ENCODE measurements around the gene ZNF597.
"Not testable (repeated sequence)": the region's sequence is repeated elsewhere in the genome, so short reads cannot be mapped to it uniquely, and the experiment has no call there.

ZNF597 gene

GRCh38 chr16:3475604-3476375 lies 32.5 kb upstream of the ZNF597 start:
- DNase-seq (ENCODE audit: low read depth) = no peak
- H3K4me3 ChIP-seq (ENCODE audit: low read depth, low read length) = no peak overlapping the region
- no peak for TF ChIP-seq CTCF (IDR thresholded peaks at IDR 0.05; ENCODE audit: low read depth, low read length, missing control alignments)
- in situ Hi-C loops (cut with HindIII; ENCODE audit: low sequenced_read_pairs) = no loop called here

GRCh38 chr16:3474870-3475269 lies 31.6 kb upstream of the ZNF597 start:
- H3K4me3 ChIP-seq (ENCODE audit: low read depth, low read length); DNase-seq (ENCODE audit: low read depth); in situ Hi-C loops (cut with HindIII; ENCODE audit: low sequenced_read_pairs): not testable (repeated sequence)

- in situ Hi-C loops (cut with HindIII; ENCODE audit: low sequenced_read_pairs) = no loop called here
- no peak overlapping the region for H3K4me3 ChIP-seq (ENCODE audit: low read depth, low read length)
- no peak for TF ChIP-seq CTCF (IDR thresholded peaks at IDR 0.05; ENCODE audit: low read depth, low read length, missing control alignments)
- no peak for DNase-seq (ENCODE audit: low read depth)
These were observed 31.0 kb upstream of the ZNF597 start for GRCh38 chr16:3474136-3474779.

- H3K4me3 ChIP-seq (ENCODE audit: low read depth, low read length); DNase-seq (ENCODE audit: low read depth); in situ Hi-C loops (cut with HindIII; ENCODE audit: low sequenced_read_pairs): not testable (repeated sequence)
These were observed 30.3 kb upstream of the ZNF597 start for GRCh38 chr16:3473596-3473943.

DNA sequence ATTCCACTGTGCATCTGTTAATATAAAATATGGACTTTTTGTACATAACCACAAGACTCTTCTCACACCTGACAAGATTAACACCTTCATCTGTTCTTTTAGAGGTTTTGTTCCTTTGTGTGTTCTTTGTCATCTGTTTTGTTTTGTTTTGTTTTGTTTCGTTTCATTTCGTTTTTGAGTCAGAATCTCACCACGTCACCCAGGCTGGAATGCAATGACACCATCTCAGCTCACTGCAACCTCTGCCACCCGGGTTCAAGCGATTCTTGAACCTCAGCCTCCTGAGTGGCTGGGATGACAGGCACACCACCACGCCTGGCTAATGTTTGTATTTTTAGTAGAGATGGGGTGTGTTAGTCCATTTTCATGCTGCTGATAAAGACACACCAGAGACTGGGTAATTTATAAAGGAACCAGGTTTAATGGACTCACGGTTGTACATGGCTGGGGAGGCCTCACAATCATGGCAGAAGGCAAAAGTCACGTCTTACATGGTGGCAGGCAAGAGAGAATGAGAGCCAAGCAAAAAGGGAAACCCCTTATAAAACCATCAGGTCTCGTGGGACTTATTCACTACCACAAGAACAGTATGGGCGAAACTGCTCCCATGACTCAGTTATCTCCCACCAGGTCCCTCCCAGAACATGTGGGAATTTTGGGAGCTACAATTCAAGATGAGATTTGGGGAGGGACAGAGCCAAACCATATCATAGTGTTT lies 29.7 kb upstream of the ZNF597 start:
- in situ Hi-C loops (cut with HindIII; ENCODE audit: low sequenced_read_pairs) = no loop called here
- DNase-seq (ENCODE audit: low read depth) = no peak
- H3K4me3 ChIP-seq (ENCODE audit: low read depth, low read length) = no peak overlapping the region
- TF ChIP-seq CTCF (IDR thresholded peaks at IDR 0.05; ENCODE audit: low read depth, low read length, missing control alignments) = no peak

DNA sequence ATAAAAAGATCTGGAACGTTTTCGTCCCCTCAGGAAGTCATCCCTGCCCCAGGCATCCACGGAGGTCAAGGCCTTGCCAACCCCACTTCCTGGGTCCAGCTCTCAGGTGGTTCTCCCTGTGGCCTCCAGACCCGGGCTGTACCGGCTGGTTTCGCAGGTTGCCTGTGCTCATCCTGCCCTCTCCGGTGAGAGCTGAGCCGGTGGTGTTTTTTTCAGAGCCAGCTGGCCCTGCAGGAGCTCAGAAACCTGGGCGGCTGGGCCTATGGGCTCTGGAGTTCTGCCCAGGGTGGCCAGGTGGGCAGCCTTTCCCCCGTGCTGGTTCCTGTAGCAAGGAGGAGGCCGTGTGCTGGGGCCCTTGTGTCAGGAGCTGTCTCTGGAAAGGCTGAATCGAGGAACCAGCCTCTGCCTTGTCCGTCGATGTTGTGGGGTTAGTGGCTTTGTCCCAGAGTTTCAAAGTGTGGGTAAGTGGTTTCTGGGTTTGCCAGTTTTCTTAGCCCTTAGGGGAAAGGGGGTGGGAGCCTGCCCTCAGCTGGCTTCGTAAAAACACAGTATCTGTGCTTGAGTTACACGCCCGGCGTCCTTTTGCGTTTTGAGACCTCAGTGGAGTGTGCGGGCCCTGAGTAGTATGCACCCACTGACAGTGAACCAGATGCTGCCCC lies 28.3 kb upstream of the ZNF597 start:
- in situ Hi-C loops (cut with HindIII; ENCODE audit: low sequenced_read_pairs) = no loop called here
- no peak for TF ChIP-seq CTCF (IDR thresholded peaks at IDR 0.05; ENCODE audit: low read depth, low read length, missing control alignments)
- no peak for DNase-seq (ENCODE audit: low read depth)
- no peak overlapping the region for H3K4me3 ChIP-seq (ENCODE audit: low read depth, low read length)

- no peak for TF ChIP-seq CTCF (IDR thresholded peaks at IDR 0.05; ENCODE audit: low read depth, low read length, missing control alignments)
- in situ Hi-C loops (cut with HindIII; ENCODE audit: low sequenced_read_pairs) = no loop called here
- no peak overlapping the region for H3K4me3 ChIP-seq (ENCODE audit: low read depth, low read length)
- no peak for DNase-seq (ENCODE audit: low read depth)
These were observed 27.4 kb upstream of the ZNF597 start for GRCh38 chr16:3470723-3471122.
